ENCODE results near the gene VPS50. TPM values are rescaled to one million over a fixed set of nuclear protein-coding genes. Genes with fewer than 3 reads are reported as not detected.

The VPS50 gene
- total and polyA plus RNA-seq, 2 donors (not counting 1 experiment from before 2014, with no cell fraction given): 9.4 to 54.1 TPM

- Histone ChIP-seq H3K36me3 (replicated peaks in 1 of 2; ENCODE audit: control extremely low read depth in 1 of 2, control insufficient read depth in 1 of 2, extremely low read depth in 1 of 2, insufficient read depth in 2 of 2, low read length in 1 of 2) (peaks cover 7 to 25% of the 10 kb centered on the region in 2 experiments), H3K4me3 (ENCODE audit: control extremely low read depth in 1 of 5, extremely low read depth in 1 of 5, insufficient read depth in 1 of 5, low read depth in 2 of 5, low read length in 4 of 5) (no peak overlapping the region), H3K9ac (ENCODE audit: low read length) (no peak overlapping the region), H3K27ac (ENCODE audit: low read length in 2 of 2) (no peak overlapping the region), H3K27me3 (replicated peaks in 1 of 4; ENCODE audit: control extremely low read depth in 1 of 4, control insufficient read depth in 3 of 4, insufficient read depth in 4 of 4, low read length in 3 of 4) (no peaks in the 10 kb centered on the region), H3K79me2 (ENCODE audit: control insufficient read depth, insufficient read depth, low read length) (no peaks in the 10 kb centered on the region), H3K4me2 (replicated peaks; ENCODE audit: low read depth, low read length, poor library complexity, severe bottlenecking) (no peak overlapping the region), H3K9me3 (ENCODE audit: control extremely low read depth in 1 of 3, control insufficient read depth in 2 of 3, insufficient read depth in 1 of 3, low read length in 2 of 3) (no peaks in the 10 kb centered on the region), H2AFZ (ENCODE audit: insufficient read depth, low read depth, low read length, poor library complexity, severe bottlenecking) (no peak overlapping the region), H4K20me1 (ENCODE audit: control insufficient read depth, insufficient read depth, low read length, poor library complexity, severe bottlenecking) (no peaks in the 10 kb centered on the region), H3K4me1 (ENCODE audit: control insufficient read depth in 2 of 2, insufficient read depth in 2 of 2, low read length in 2 of 2) (no peaks in the 10 kb centered on the region)
- Mint-ChIP-seq H3K9me3 (ENCODE audit: insufficient read depth) (no peaks in the 10 kb centered on the region), H3K4me3 (no peak overlapping the region), H3K27me3 (no peaks in the 10 kb centered on the region), H3K4me1 (no peaks in the 10 kb centered on the region), H3K27ac (no peak overlapping the region)
- DNase-seq (no peak), ATAC-seq (ENCODE audit: low read depth) (no peak)
- TF ChIP-seq, protein P1, sequence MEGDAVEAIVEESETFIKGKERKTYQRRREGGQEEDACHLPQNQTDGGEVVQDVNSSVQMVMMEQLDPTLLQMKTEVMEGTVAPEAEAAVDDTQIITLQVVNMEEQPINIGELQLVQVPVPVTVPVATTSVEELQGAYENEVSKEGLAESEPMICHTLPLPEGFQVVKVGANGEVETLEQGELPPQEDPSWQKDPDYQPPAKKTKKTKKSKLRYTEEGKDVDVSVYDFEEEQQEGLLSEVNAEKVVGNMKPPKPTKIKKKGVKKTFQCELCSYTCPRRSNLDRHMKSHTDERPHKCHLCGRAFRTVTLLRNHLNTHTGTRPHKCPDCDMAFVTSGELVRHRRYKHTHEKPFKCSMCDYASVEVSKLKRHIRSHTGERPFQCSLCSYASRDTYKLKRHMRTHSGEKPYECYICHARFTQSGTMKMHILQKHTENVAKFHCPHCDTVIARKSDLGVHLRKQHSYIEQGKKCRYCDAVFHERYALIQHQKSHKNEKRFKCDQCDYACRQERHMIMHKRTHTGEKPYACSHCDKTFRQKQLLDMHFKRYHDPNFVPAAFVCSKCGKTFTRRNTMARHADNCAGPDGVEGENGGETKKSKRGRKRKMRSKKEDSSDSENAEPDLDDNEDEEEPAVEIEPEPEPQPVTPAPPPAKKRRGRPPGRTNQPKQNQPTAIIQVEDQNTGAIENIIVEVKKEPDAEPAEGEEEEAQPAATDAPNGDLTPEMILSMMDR (IDR thresholded peaks at IDR 0.05): no peak
- TF ChIP-seq EZH2 (IDR thresholded peaks at IDR 0.05; ENCODE audit: borderline replicate concordance, insufficient read depth, low read depth, low read length, poor library complexity, severe bottlenecking): no peak
- intact Hi-C loops (cut with micrococcal nuclease): no loop called here
- POLR2A ChIA-PET: no interaction called here
- 89% methylated on average over 1 of the region's 2 CpGs for WGBS (ENCODE audit: insufficient coverage)
- CTCF ChIA-PET: no interaction called here
Observed at GRCh38 chr7:93298671-93299070, 66.5 kb downstream of the VPS50 start.

DNA sequence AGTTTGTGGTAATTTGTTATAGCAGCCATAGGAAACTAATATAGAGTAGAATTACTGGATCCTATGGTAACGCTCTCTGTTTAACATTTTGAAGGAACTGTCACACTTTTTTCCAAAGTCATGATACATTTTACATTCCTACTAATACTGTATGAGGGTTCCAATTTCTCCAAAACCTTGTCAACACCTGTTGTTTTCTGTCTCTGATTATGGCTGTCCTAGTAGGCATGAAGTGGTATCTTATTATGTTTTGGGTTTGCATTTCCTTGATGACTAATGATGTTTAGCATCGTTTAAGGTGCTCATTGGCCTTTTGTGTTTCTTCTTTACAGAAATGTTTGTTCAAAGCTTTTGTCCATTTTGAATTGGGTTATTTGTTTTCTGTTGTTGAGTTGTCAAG is 69.6 kb downstream of the VPS50 start:
- peaks cover 10 to 24% of the 10 kb centered on the region in 2 experiments for H3K36me3 ChIP-seq (replicated peaks in 1 of 2; ENCODE audit: control extremely low read depth in 1 of 2, control insufficient read depth in 1 of 2, extremely low read depth in 1 of 2, insufficient read depth in 2 of 2, low read length in 1 of 2)
- H3K27ac ChIP-seq (ENCODE audit: low read length in 2 of 2): no peak overlapping the region
- no peak for ATAC-seq (ENCODE audit: low read depth)
- no peaks in the 10 kb centered on the region for H3K4me1 ChIP-seq (ENCODE audit: control insufficient read depth in 2 of 2, insufficient read depth in 2 of 2, low read length in 2 of 2)
- ChIA-PET CTCF (no interaction called here), POLR2A (no interaction called here)
- TF ChIP-seq EZH2 (IDR thresholded peaks at IDR 0.05; ENCODE audit: borderline replicate concordance, insufficient read depth, low read depth, low read length, poor library complexity, severe bottlenecking): no peak
- TF ChIP-seq, protein P1 (IDR thresholded peaks at IDR 0.05): no peak
- H3K9ac ChIP-seq (ENCODE audit: low read length): no peak overlapping the region
- intact Hi-C loops (cut with micrococcal nuclease): no loop called here
- WGBS (ENCODE audit: insufficient coverage): 83% methylated on average over 1 of the region's 2 CpGs
- Mint-ChIP-seq H3K4me1 (no peaks in the 10 kb centered on the region), H3K27me3 (no peaks in the 10 kb centered on the region), H3K4me3 (no peak overlapping the region), H3K27ac (no peak overlapping the region), H3K9me3 (ENCODE audit: insufficient read depth) (no peaks in the 10 kb centered on the region)
- no peaks in the 10 kb centered on the region for H4K20me1 ChIP-seq (ENCODE audit: control insufficient read depth, insufficient read depth, low read length, poor library complexity, severe bottlenecking)
- H3K79me2 ChIP-seq (ENCODE audit: control insufficient read depth, insufficient read depth, low read length): no peaks in the 10 kb centered on the region
- no peak overlapping the region for H3K4me3 ChIP-seq (ENCODE audit: control extremely low read depth in 1 of 5, extremely low read depth in 1 of 5, insufficient read depth in 1 of 5, low read depth in 2 of 5, low read length in 4 of 5)
- H3K9me3 ChIP-seq (ENCODE audit: control extremely low read depth in 1 of 3, control insufficient read depth in 2 of 3, insufficient read depth in 1 of 3, low read length in 2 of 3): no peaks in the 10 kb centered on the region
- no peak overlapping the region for H2AFZ ChIP-seq (ENCODE audit: insufficient read depth, low read depth, low read length, poor library complexity, severe bottlenecking)
- no peaks in the 10 kb centered on the region for H3K27me3 ChIP-seq (replicated peaks in 1 of 4; ENCODE audit: control extremely low read depth in 1 of 4, control insufficient read depth in 3 of 4, insufficient read depth in 4 of 4, low read length in 3 of 4)
- no peak for DNase-seq
- H3K4me2 ChIP-seq (replicated peaks; ENCODE audit: low read depth, low read length, poor library complexity, severe bottlenecking): no peak overlapping the region
